OCI-LY1 (cell line): ENCODE data around the gene CEBPZOS.

Source experiments
- H2AFZ ChIP-seq: fragments of 200-600 bp; sonication (generic), shearing (Covaris generic); 2 replicates; pipeline ENCODE4 v1.6.0; 2014; ENCODE audit warnings: antibody characterized with exemption, mild to moderate bottlenecking, low read length
- H3F3A ChIP-seq: fragments of 200-600 bp; sonication (generic), shearing (Covaris generic); 2 replicates; pipeline ENCODE4 v1.6.0; 2014; ENCODE audit warnings: mild to moderate bottlenecking, antibody characterized with exemption, low read length, moderate library complexity; ENCODE audit not compliant: insufficient read depth
- H3K27ac ChIP-seq: fragments of 200-600 bp; sonication (generic); 2 replicates; pipeline ENCODE4 v1.5.1; 2014; ENCODE audit warnings: low read length, mixed run types, mild to moderate bottlenecking, low read depth; ENCODE audit not compliant: poor library complexity, severe bottlenecking
- H3K27me3 ChIP-seq: fragments of 200-600 bp; sonication (generic); 2 replicates; pipeline ENCODE4 v1.6.0; 2014; ENCODE audit warnings: antibody characterized with exemption, mild to moderate bottlenecking, low read length, moderate library complexity; ENCODE audit not compliant: insufficient read depth
- H3K36me3 ChIP-seq: fragments of 200-600 bp; sonication (generic); 2 replicates; pipeline ENCODE4 v1.6.1; 2014; ENCODE audit warnings: mild to moderate bottlenecking, antibody characterized with exemption, low read length, moderate library complexity, mixed read lengths; ENCODE audit not compliant: insufficient read depth
- H3K4me1 ChIP-seq: fragments of 200-600 bp; sonication (generic); 2 replicates; pipeline ENCODE4 v1.5.1; 2014; ENCODE audit warnings: mild to moderate bottlenecking, low read length, moderate library complexity; ENCODE audit not compliant: insufficient read depth, severe bottlenecking
- H3K4me2 ChIP-seq: fragments of 200-600 bp; sonication (generic), shearing (Covaris generic); 2 replicates; pipeline ENCODE4 v1.6.1; 2014; ENCODE audit warnings: low read length
- H3K4me3 ChIP-seq: fragments of 200-600 bp; sonication (generic); 2 replicates; pipeline ENCODE4 v1.5.1; 2014; ENCODE audit warnings: low read length, low read depth, mild to moderate bottlenecking, mixed read lengths; ENCODE audit not compliant: poor library complexity, severe bottlenecking
- H3K79me2 ChIP-seq: fragments of 200-600 bp; shearing (Covaris generic); 2 replicates; pipeline ENCODE4 v1.6.1; 2016; ENCODE audit warnings: mixed run types, low read length, mixed read lengths; ENCODE audit not compliant: insufficient read depth
- H3K9ac ChIP-seq: fragments of 200-600 bp; sonication (generic), shearing (Covaris generic); 2 replicates; pipeline ENCODE4 v1.6.1; 2014; ENCODE audit warnings: mild to moderate bottlenecking, low read length, mixed read lengths
- H3K9me2 ChIP-seq: fragments of 200-600 bp; sonication (generic), shearing (Covaris generic); 2 replicates; pipeline ENCODE4 v1.6.1; 2014; ENCODE audit warnings: low read depth, mild to moderate bottlenecking, low read length, mixed read lengths
- H3K9me3 ChIP-seq: fragments of 200-600 bp; shearing (Covaris generic); 2 replicates; pipeline ENCODE4 v1.6.1; 2014; ENCODE audit warnings: low read length, mixed read lengths
- H4K20me1 ChIP-seq: fragments of 200-600 bp; sonication (generic), shearing (Covaris generic); 2 replicates; pipeline ENCODE4 v1.6.0; 2016; ENCODE audit warnings: mild to moderate bottlenecking, low read length; ENCODE audit not compliant: insufficient read depth
- CTCF ChIP-seq: fragments of 200-600 bp; sonication (generic), shearing (Covaris generic); IDR thresholded peaks from 2 replicates; pipeline ENCODE4 v1.5.1; 2017; ENCODE audit warnings: mild to moderate bottlenecking, antibody characterized with exemption, low read length, moderate library complexity, mixed read lengths
- EZH2 ChIP-seq: fragments of 200-600 bp; sonication (generic), shearing (Covaris generic); IDR thresholded peaks from 2 replicates; pipeline ENCODE4 v1.8.0; 2017; ENCODE audit warnings: borderline replicate concordance, mixed run types, mild to moderate bottlenecking, antibody characterized with exemption, low read length, moderate library complexity, mixed read lengths

The CEBPZOS gene

GRCh38 chr2:37244755-37245154, 48.5 kb downstream of the CEBPZOS start:
- H3K4me1 ChIP-seq = no peaks in the 10 kb centered on the region
- peaks cover 87% of the 10 kb centered on the region for H3K36me3 ChIP-seq
- H4K20me1 ChIP-seq = no peaks in the 10 kb centered on the region
- H3K79me2 ChIP-seq = no peaks in the 10 kb centered on the region
- no peak overlapping the region for H3K9ac ChIP-seq
- H3K27me3 ChIP-seq = no peaks in the 10 kb centered on the region
- no peak overlapping the region for H3K4me3 ChIP-seq
- H3K9me2 ChIP-seq = no peaks in the 10 kb centered on the region
- no peaks in the 10 kb centered on the region for H3K9me3 ChIP-seq
- H3F3A ChIP-seq = no peaks in the 10 kb centered on the region
- no peak overlapping the region for H3K4me2 ChIP-seq
- H2AFZ ChIP-seq = no peak overlapping the region
- TF ChIP-seq EZH2 (no peak), CTCF (no peak)
- H3K27ac ChIP-seq = no peak overlapping the region

DNA sequence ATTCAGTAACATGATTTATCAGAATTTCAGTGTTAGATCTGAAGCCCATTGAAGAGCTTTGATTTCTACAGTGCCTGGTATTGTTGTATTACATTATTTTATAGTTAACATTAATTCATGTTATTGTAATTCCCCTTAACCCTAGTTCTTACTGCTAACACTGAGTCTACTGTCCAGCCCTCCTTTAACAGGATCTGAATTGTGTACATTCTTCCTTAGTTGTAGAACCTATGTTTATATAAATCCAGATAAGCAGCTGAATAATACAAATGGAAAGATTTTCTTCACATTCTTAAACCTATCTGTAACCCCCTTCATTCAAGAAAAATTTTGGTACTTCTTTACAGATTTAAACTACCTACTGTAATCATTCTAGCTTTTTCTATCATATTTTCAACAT, 49.9 kb downstream of the CEBPZOS start:
- H3K9me3 ChIP-seq = no peaks in the 10 kb centered on the region
- no peak overlapping the region for H2AFZ ChIP-seq
- TF ChIP-seq EZH2 (no peak), CTCF (no peak)
- H3K27me3 ChIP-seq = no peaks in the 10 kb centered on the region
- no peak overlapping the region for H3K4me2 ChIP-seq
- no peaks in the 10 kb centered on the region for H4K20me1 ChIP-seq
- H3K4me3 ChIP-seq = no peak overlapping the region
- H3K9me2 ChIP-seq = no peaks in the 10 kb centered on the region
- peaks cover 88% of the 10 kb centered on the region for H3K36me3 ChIP-seq
- no peak overlapping the region for H3K27ac ChIP-seq
- H3K79me2 ChIP-seq = no peaks in the 10 kb centered on the region
- no peaks in the 10 kb centered on the region for H3K4me1 ChIP-seq
- no peak overlapping the region for H3K9ac ChIP-seq
- no peaks in the 10 kb centered on the region for H3F3A ChIP-seq

GRCh38 chr2:37250869-37251740, 54.8 kb downstream of the CEBPZOS start:
- Histone ChIP-seq H3K4me1 (no peaks in the 10 kb centered on the region), H3K9me3 (no peaks in the 10 kb centered on the region), H3K9me2 (no peaks in the 10 kb centered on the region), H3K36me3 (peaks cover 91% of the 10 kb centered on the region), H3K27me3 (no peaks in the 10 kb centered on the region), H3K4me2 (no peak overlapping the region), H3K4me3 (no peak overlapping the region), H3K9ac (no peak overlapping the region), H3K79me2 (no peaks in the 10 kb centered on the region), H4K20me1 (no peaks in the 10 kb centered on the region), H3K27ac (no peak overlapping the region), H2AFZ (no peak overlapping the region), H3F3A (no peaks in the 10 kb centered on the region)
- TF ChIP-seq CTCF (no peak), EZH2 (no peak)
